Measurements from ENCODE around the gene MBNL3.

MBNL3 gene

GRCh38 chrX:132489578-132490419, 961 bp upstream of the MBNL3 start:
- TF ChIP-seq, protein P1, sequence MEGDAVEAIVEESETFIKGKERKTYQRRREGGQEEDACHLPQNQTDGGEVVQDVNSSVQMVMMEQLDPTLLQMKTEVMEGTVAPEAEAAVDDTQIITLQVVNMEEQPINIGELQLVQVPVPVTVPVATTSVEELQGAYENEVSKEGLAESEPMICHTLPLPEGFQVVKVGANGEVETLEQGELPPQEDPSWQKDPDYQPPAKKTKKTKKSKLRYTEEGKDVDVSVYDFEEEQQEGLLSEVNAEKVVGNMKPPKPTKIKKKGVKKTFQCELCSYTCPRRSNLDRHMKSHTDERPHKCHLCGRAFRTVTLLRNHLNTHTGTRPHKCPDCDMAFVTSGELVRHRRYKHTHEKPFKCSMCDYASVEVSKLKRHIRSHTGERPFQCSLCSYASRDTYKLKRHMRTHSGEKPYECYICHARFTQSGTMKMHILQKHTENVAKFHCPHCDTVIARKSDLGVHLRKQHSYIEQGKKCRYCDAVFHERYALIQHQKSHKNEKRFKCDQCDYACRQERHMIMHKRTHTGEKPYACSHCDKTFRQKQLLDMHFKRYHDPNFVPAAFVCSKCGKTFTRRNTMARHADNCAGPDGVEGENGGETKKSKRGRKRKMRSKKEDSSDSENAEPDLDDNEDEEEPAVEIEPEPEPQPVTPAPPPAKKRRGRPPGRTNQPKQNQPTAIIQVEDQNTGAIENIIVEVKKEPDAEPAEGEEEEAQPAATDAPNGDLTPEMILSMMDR (IDR thresholded peaks at IDR 0.05; ENCODE audit: borderline replicate concordance, insufficient read depth, low read depth, low read length): no peak

DNA sequence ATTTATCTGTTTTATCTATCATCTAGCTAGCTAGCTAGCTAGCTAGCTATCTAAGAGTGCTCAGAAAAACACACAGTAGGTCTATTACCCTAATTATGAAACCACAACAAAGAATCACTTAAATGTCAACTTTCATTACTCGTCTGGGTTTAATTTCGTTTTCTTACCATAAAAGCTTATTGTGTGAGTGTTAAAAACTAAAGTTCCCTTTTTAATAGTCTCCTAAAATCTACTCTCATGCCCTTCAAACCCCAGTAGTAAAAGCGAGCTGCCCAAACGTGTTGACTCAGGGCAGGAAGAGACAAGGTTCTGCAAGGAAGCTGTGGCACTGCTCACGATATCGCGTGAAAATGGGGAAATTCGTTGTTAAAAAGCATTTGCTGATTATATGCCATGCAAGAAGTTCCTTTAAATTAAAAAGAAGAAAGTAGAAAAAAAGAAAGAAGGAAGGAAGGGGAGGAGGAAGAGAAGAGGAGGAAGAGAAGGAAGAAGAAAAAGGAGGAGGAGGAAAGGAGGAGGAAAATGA, 595 bp downstream of the MBNL3 start:
- TF ChIP-seq, protein P1 (IDR thresholded peaks at IDR 0.05; ENCODE audit: borderline replicate concordance, insufficient read depth, low read depth, low read length): no peak
- H3K4me3 ChIP-seq (ENCODE audit: low read depth, low read length): peak overlapping the region; percentile 67

More at GRCh38 chrX:132489578-132490419, 961 bp upstream of the MBNL3 start:
- H3K4me3 ChIP-seq (ENCODE audit: low read depth, low read length): peak overlapping the region; percentile 67

DNA sequence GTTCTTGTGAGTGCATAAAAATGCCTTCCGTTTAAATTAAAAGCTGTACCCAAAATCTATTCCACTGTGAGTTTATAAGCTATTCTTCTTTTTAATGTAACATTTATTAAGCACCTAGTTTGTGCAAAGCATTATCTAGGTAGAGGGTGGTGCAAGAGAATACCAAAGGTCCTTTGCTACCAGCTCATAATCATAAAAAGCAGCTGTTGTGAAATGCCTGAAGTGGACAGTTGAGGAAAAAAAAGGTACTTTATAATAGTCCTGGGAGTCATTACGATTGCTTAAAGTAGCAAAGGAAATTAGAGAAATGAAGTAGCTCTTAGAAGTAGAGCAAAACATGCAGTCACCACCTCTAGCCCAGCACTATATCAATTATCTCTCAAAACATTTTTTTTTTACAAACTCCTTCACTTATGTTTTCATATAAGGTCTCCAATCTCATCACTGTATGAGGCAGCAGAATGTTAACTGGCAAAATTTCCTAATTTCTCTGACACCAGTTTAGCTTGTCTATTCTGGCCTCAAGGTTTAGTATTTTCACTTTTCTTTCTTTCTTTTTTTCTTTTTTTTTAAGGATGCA, 2.1 kb downstream of the MBNL3 start:
- TF ChIP-seq, protein P1 (IDR thresholded peaks at IDR 0.05; ENCODE audit: borderline replicate concordance, insufficient read depth, low read depth, low read length): no peak
- H3K4me3 ChIP-seq (ENCODE audit: low read depth, low read length): peak overlapping the region; percentile 67

- TF ChIP-seq, protein P1 (IDR thresholded peaks at IDR 0.05; ENCODE audit: borderline replicate concordance, insufficient read depth, low read depth, low read length): no peak
- H3K4me3 ChIP-seq (ENCODE audit: low read depth, low read length): no peak overlapping the region
Observed at GRCh38 chrX:132483951-132484350, 4.9 kb downstream of the MBNL3 start.

DNA sequence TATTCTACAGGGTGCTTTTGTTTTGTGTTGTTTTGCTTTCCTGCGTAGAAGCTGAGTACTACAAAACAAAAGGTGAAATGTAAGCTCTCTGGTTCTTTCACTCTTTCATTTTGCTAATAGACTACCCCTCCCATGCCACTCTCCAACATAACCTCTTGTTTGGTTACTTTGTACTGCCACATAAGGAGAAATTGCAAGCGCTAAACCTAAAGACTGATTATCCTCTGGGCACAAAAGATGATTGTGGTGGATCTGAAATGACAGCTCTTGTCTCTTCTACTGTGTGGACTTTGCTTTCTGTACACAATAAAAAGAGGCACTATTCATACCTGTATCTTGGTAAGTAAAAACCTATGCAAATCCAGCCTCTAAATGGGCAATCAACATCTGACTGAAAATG, 5.3 kb downstream of the MBNL3 start:
- H3K4me3 ChIP-seq (ENCODE audit: low read depth, low read length): no peak overlapping the region
- TF ChIP-seq, protein P1 (IDR thresholded peaks at IDR 0.05; ENCODE audit: borderline replicate concordance, insufficient read depth, low read depth, low read length): no peak

- no peak overlapping the region for H3K4me3 ChIP-seq (ENCODE audit: low read depth, low read length)
- TF ChIP-seq, protein P1 (IDR thresholded peaks at IDR 0.05; ENCODE audit: borderline replicate concordance, insufficient read depth, low read depth, low read length): no peak
Observed at GRCh38 chrX:132482632-132483031, 6.2 kb downstream of the MBNL3 start.
